GM18498 (cell line): ENCODE measurements around the gene KCNE2.
"Not testable (repeated sequence)": the region's sequence is repeated elsewhere in the genome, so short reads cannot be mapped to it uniquely, and the experiment has no call there.

Source experiments
- ATAC-seq: cut with Tn5 transposase; IDR thresholded peaks from one replicate; pipeline ENCODE4 v1.9.1; 2021; ENCODE audit warnings: mild to moderate bottlenecking, moderate library complexity; ENCODE audit not compliant: unreplicated experiment

The KCNE2 gene

DNA sequence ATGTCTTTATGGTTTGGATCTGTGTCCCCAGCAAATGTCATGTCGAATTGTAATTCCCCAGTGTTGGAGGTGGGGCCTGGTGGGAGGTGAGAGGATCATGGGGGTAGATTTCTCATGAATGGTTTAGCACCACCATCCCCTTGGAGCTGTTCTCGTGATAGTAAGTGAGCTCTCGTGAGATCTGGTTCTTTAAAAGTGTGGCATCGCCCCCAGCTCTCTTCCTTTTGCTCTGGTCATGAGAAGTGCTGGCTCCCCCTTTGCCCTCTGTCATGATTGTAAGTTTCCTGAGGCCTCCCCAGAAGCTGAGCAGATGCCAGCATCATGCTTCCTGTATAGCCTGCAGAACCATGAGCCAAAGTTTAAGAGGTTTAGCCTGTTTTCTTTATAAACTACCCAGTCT, 11.2 kb upstream of the KCNE2 start:
- ATAC-seq, result no peak

DNA sequence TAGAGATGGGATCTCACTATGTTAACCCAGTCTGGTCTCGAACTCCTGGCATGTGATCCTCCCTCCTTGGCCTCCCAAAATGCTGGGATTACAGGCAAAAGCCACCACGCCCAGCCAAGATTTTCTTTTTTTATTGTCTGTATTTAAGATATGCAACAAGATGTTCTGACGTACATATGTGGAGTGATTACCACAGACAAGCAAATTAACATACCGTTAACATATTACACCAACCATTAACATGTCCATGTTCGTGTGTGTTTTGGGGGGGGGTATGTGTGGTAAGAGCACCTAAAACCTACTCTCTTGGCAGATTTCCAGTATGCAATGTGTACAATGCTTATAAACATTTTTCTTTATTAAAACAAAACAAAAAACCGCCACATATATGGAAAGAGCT, 10.6 kb upstream of the KCNE2 start:
- no peak for ATAC-seq

DNA sequence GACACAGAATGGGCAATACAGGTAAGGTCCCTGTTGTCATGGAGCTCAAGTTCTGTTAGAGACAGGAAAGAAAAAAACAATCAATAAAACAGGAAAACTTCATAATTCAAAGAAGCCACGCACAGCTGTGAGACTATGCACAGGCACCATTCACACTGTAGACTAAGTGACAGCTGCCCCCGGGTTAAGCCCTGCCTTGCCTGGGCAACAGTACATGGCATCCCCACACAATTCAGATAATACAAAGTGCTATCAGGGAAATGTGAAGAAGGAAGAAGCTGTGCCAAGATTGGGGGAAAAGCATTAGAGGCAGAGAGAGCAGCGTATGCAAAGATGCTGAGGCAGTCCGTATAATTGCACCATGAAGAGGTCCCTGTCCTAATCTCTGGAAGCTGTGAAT, 9.0 kb upstream of the KCNE2 start:
- ATAC-seq, result no peak

DNA sequence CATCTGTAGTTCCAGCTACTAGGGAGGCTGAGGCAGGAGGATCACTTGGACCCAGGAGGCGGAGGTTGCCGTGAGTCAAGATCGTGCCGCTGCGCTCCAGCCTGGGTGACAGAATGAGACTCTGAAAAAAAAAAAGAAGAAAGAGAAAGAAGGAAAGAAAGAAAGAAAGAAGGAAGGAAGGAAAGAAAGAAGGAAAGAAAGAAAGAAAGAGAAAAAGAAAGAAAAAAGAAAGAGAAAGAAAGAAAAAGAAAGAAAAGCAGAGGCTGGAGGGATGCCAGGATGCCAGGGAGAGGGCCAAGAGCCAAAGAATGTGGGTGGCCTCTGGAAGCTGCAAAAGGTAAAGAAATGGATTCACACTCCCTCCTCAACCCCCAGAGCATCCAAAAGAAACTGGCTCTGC, 8.2 kb upstream of the KCNE2 start:
- ATAC-seq, result no peak

DNA sequence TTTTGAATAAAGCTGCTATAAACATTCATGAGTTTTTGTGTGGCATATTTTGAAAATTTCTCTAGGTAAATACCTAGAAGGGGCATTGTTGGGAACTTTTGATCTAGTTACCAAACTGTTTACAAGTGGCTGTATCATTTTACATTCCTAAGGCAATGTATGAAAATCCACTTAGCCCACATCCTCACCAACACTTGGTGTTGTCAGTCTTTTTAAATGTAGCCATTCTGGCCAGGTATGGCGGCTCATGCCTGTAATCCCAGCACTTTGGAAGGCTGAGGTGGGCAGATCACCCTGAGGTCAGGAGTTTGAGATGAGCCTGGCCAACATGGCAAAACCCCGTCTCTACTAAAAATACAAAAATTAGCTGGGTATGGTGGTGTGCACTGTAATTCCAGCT, 5.9 kb upstream of the KCNE2 start:
- ATAC-seq, result no peak

DNA sequence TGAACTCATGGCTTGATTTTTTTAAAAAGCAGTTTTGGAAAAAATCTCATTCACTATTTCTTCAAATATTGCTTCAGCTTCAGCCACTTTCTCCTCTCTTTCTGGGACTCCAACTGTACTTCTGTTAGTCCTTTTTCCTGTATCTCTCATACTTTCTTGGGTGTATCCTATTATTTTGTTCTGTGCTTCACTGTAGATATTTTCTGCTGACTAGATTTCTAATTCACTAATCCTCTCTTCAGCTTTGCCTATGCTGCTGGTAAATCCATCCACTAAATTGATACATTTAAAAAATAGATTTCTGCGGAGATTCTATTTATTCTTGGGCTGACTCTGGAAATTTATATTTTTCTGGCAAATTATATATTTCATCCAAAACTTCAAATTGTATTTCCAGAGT, 4.9 kb upstream of the KCNE2 start:
- no peak for ATAC-seq

DNA sequence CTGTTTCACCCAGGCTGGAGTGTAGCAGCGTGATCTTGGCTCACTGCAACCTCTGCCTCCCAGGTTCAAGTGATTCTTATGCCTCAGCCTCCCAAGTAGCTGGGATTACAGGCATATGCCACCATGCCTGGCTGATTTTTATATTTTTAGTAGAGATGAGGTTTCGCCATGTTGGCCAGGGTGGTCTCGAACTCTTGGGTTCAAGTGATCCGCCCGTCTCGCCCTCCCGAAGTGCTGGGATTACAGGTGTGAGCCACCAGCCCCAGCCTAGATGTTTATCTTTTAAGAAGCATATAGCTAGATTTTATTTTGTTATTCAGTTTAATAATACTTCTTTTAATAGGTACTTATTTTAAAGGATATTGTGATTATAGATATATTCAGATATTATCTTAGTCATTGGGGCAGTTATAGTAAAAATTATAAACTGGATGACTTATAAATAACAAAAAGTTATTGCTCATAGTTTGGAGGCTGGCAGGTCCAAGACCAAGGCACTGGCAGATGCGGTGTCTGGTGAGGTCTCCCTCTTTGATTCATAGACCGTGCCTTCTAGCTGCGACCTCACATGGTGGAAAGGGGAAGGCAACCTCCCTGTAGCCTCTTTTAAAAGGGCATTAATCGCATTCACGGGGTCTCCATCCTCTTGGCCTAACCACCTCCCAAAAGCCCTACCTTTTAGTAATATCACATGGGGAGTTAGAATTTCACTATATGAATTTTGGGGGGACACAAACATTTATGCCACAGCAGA, 3.1 kb upstream of the KCNE2 start:
- no peak for ATAC-seq

DNA sequence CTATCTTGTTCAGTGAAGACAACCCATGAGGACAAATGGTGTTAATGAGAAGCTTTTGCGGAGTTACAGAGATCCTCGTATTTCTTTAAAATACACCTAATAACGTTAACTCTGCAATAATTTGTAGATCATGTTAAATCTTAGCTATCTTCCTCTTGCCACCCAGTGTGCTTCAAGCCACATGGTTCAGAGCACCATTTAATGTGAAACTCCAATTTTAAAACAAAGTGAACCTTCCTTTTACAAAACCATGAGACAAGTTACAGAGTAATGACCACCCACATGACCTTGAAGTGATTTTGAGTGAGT, 1.7 kb upstream of the KCNE2 start:
- ATAC-seq, result no peak

DNA sequence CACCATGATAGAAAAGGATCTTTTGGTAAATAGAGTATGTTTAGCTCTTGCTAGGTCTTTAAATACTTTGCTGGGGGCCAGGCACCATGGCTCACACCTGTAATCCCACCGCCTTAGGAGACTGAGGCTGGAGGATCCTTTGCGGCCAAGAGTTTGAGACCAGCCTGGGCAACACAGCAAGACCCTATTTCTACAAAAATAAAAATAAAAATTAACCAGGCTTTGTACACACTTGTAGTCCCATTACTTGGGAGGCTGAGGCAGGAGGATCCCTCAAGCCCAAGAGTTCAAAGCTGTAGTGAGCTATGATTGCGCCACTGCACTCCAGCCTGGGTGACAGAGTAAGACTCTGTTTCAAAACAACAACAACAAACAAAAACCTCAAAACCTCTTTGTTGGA, 1.1 kb upstream of the KCNE2 start:
- ATAC-seq, result no peak

DNA sequence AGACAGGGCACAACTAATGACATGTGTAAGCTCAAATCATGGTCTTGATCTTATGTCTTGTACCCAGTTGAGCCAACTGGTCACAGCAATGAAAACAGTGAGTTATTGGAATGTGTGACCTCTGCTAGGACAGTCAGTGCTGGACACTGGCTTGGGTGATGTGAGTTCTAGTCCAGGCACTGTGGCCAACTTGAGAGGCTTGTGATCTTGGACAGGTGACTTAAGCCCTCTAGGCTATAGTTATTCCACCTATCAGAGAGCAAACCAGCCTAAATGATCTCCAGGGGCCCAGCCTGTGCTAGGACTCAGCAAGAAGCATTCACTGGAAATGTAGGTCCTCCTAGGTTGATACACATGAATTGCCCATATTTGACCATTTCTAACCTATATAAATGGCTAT, 1.1 kb downstream of the KCNE2 start:
- ATAC-seq, result no peak

DNA sequence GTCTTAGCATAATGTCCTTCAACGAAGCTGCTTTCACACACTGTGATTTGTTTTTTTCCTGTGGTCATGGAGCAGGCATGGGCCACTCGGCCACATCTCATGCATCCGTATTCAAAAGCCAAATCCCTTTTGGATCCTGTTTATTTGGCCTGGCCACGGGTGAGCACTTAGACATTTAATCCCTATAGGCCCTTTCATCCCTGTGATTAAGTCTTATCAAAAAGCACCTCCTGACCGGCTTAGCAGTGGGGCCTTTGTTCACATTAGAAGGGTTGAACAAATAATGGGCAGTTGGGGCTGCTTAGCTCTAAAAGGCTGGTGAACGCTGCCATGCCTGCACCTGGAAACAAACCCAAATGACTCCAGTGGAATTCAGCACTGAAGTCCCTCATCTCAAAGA, 2.0 kb downstream of the KCNE2 start:
- ATAC-seq, result no peak

DNA sequence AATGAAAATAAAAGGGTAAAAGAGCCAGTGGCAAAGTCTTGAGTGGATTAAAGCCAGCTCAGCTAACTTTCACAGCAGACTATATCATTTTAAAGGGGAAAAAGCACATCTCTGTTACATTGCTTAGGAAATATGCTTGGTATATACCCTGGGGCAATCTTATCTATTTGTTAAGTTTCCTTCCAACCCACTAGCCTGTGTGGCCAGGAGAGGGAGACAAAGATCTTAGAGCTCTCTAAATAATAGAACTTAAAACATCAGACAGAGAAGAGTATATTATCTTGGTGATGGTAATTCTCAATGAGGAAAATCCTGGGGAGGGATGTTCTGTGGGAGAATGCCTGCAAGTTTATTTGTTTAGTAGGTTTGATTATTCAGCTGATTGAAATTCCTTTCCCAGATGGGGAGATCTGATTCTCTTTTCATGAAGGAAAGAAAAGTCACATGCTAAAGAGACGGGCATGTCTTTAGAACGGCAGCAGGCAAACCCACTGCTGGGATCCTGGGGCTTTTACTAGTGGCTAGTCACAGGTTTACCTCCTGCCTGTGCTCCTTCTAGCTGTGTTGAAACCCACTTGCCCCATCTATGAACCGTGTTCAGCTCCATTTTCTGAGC, 3.6 kb downstream of the KCNE2 start:
- no peak for ATAC-seq

DNA sequence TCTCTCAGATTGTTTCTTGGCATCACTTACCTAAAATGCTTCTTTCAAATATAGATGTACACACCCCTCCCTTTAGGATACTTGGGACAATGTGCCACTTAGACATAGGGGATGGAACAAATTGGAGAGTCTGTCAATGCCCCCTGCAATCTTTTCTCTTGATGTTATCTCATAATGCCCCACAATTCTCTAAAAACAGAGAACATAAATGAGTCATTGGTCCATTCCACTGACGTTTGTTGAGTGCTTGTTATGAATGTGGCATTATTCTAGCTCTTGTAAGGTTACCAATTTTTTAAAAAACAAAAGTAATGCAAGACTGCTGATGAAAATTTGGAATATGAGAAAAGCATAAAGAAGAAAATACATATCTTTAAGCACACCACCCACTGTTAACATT, 5.9 kb downstream of the KCNE2 start:
- ATAC-seq, result no peak

DNA sequence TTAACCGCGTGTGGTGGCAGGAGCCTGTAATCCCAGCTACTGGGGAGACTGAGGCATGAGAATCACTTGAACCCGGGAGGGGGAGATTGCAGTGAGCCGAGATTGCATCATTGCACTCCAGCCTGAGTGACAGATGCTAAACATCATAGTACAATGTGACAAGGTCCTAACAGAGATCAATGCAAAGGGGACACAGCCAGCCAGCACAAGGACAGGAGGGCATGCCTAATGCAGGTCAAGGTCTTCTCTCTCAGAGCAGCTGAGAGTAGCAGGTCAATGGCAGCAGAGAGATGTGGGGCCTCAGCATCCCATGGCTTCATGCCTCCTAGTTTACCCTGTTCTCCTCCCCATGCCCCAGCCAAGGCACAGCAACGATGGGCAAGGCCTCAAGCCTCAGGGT, 8.5 kb downstream of the KCNE2 start:
- ATAC-seq, result no peak

DNA sequence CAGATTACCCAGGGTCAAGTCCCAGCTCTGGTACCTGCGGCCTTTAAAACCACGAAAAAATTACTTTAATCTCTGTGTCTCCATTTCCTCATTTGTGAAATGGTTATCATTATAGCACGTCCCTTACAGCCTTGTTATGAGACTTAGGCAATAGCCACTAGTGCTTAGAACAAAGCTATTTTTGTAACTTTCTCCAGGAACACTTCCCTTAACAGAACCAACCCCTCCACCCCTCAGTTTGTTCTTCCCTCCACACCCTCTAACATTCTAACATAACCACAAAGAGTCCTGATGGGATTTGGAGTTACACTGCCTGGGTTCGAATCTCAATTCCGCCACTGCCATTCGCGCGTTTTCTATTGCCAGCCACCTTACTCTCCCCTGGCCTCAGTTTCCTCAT, 10.7 kb downstream of the KCNE2 start:
- not testable (repeated sequence) for ATAC-seq

DNA sequence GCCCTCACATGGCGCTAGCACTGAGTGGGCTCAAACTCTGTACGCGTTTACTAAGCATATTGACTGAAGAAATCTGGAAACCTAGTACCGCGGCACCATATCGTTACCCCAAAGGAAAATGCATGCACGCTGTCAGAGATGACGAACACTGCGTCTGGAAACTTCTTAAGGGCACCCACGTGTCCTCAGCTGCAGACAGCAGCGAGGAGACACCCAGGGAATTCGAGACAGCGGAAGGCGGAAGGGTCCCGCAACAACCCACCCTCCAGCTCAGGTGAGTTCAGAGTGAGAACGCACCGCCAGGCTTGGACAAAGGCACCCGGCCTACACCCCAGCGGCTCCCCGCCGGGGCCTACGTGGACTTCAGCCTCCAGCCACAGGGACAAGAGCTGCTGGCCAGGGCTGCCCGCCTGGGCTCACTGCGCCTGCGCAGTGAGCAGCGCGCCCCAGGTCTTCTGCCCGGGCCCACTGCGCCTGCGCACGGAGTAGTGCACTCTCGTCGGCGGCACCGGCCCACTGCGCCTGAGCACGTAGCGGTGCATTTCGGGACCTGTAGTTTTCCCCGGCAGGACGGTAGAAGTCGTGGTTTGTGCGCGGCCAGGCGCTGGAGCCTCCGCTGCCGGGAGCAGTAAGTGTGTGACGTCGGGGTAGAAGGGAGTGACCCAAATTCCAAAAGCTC, 11.3 kb downstream of the KCNE2 start, which contains the start of gene SMIM11:
TSS of gene SMIM11 (plus strand) at position 568 of the 679 bp plus-strand sequence. CDS start 3,998 bp downstream, outside the sequence.
- ATAC-seq, result peak; percentile 97

DNA sequence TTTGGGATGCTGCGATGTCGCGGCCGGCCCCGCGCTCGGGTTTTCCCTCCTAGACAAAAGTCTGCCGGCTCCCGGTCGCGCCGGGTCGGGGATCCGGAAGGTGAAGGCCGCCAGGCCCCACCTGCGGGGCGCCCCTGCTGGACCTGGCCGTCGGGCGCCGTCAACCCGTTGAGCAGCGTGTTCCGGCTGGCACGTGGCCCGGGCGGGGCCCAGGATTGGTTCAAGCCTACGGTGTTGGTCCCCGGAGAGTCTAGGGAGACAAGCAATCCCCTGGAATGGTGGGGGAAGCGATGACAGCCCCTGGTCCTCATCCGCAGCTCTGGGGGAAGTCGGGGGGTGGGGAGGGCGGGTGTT, 11.8 kb downstream of the KCNE2 start:
- ATAC-seq, result peak; percentile 77

DNA sequence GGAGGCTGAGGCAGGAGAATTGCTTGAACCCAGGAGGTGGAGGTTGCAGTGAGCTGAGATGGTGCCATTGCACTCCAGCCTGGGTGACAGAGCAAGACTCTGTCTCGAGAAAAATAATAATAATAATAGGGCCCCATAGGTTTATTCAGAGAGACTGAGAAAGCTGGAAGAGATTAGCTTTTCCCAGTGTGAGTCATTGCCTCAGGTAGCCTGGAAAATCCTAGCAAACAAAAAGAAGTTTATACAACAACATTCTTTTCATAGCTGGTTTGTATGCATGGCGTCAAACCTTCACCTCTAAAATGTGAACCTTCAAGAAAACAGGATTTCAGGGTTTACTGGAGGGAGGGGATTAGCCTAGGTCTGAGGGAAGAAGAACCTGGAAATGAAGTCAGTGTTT, 19.3 kb downstream of the KCNE2 start:
- not testable (repeated sequence) for ATAC-seq

DNA sequence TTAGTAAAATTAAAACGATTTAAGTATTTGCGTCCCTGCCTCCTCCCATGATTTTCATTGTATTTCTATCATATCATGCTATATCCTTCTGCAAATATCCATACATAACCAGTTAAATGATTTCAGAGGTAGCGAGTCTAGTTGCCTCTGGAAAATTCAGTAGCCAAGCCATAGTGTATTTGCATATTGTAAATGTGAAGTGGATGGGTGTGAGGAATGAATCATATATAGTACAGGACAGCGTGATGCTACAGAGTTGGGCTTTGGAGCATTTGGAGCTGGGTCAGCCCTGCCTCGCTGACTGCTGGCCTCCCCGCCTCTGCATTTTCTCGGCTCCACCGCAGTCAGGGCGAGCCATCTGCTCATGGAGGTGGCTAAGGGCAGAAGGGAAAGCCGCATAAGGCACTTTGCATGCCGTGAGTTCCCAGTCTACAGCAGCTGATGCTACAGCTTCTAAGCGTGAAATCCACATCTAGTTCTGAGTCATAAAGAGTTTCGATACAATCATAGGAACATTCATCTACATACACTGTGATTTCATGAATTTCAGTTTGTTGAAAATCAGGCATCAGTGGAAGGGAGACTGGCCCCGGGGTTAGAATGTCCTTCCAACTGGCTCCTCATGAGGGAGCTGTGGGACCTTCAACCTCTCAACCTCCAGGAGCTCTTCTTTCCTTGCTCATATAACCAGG, 20.1 kb downstream of the KCNE2 start:
- ATAC-seq, result peak; percentile 65

DNA sequence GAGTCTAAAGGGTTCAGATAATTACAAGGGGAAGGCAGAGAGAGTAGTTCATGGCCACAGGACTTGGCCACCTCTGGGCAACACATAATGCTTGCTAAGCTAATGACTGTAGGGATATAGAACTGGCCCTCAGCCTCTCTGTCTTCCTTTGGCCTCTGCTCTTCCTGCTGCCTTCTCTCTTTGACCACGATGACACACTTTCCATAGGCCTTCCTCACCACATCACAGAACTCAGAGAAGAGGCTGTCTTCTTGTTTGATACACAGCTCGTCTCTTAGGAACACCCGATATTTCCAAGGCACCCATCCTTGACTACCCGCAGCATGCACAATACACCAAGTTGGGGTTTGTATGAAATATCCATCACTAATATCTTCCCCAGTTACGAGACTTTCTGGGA, 36.7 kb downstream of the KCNE2 start:
- ATAC-seq, result not testable (repeated sequence)

DNA sequence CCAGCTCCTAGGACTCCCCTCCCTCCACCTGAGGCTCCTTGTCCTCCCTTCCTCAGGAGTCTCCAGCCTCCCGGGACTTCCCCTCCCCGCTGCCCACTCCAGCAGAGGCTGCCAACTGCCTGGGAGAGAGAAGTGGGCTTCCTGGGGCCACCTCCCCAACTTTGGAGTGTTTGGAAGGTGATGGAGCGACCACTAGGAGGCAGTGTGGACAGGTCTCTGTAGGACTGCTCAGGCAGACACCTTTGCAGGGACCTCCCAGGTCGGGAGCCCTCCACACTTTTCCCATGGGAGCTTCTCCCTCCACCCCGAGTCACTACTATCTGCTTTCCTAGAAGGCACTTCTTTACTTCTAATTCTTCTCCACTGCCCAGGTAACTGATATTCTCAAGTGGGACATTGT, 40.9 kb downstream of the KCNE2 start:
- not testable (repeated sequence) for ATAC-seq

DNA sequence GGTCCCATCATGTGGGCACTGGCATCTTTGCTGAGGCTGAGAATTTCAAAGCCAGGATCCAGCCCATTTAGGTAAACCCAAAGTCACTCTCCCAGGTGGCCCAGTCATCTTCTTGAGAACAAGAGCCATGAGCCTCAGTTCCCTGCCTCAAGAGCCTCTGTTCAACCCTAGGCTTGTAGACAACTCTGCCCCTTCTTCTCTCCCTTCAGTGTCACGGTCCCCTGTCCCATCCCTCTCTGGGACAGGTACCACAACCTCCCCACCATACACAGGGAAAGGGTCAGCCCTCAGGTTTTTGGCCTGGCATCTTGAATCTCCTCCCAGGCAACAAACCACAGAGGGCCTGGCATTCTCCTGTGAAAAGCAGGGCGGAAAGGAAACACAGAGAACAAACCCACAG, 41.9 kb downstream of the KCNE2 start:
- ATAC-seq, result not testable (repeated sequence)
